Liver (tissue), 2 donors: ENCODE measurements around the gene PSMD1.
"Not testable (repeated sequence)": the region's sequence is repeated elsewhere in the genome, so short reads cannot be mapped to it uniquely, and the experiment has no call there.

Experiments
- RAD21 ChIP-seq, 2 donors: IDR thresholded peaks; 2 replicates each; pipeline ENCODE4 v1.6.1; 2016; ENCODE audit warnings: antibody characterized with exemption in 2 of 2, mild to moderate bottlenecking in 2 of 2
- TAF1 ChIP-seq: conservative IDR thresholded peaks from 2 replicates; pipeline ENCODE4 v1.6.1; 2016; ENCODE audit warnings: antibody characterized with exemption, mild to moderate bottlenecking
- donor health status: healthy.

DNA sequence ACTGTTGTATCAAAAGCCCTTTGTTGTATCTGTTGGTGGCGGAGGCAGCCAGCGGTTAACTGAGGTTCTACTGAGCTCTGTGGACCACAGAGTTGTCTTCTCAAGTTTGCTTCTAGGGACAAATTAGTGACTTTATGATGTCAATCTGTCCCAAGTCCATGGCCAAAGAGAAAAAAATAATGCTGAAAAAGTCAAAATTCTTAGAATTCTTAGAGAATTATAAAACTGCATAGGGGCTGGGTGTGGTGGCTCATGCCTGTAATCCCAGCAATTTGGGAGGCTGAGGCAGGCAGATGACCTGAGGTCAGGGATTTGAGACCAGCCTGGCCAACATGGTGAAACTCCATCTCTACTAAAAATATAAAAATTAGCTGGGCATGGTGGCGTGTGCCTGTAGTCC is 31.6 kb upstream of the PSMD1 start:
- not testable (repeated sequence) for TF ChIP-seq RAD21 (IDR thresholded peaks at IDR 0.05); TAF1
